PC-9 (cell line): ENCODE results near the gene DSTN. TPM values are rescaled to one million over a fixed set of nuclear protein-coding genes. Genes with fewer than 3 reads are reported as not detected.

Experiments
- BruUV-seq: library from RNA; stranded (reverse); fragments of 400-500 nt; replicated peaks from 2 replicates; lab custom pipeline; 2021; lab: Mats Ljungman, UMichigan
- CTCF ChIA-PET: fragments of 300-600 bp; sonication (Branson Sonifier 250); formaldehyde crosslinking; loops from one replicate; lab custom pipeline; 2022; ENCODE audit warnings: antibody characterized with exemption; lab: Charles Lee
- POLR2A ChIA-PET: fragments of 300-600 bp; sonication (Branson Sonifier 250); formaldehyde crosslinking; loops from one replicate; lab custom pipeline; 2022; ENCODE audit warnings: antibody characterized with exemption; ENCODE audit not compliant: unreplicated experiment; lab: Charles Lee
- DNase-seq, 2 experiments: peaks; one replicate each; pipeline versions ENCODE4 v3.0.0 to v3.0.0-alpha.2; 2015 to 2022; ENCODE audit warnings: mixed read lengths in 1 of 2
- H2AFZ ChIP-seq: fragments of 200-600 bp; sonication (generic); 2 replicates; pipeline ENCODE4 v1.8.1; 2017; ENCODE audit warnings: antibody characterized with exemption
- H3F3A ChIP-seq: fragments of 200-600 bp; sonication (generic); 2 replicates; pipeline ENCODE4 v1.8.1; 2017; ENCODE audit warnings: antibody characterized with exemption, mild to moderate bottlenecking, low read depth; ENCODE audit not compliant: insufficient read depth
- H3K27ac ChIP-seq: fragments of 200-600 bp; sonication (generic); 2 replicates; pipeline ENCODE4 v1.6.1; 2016; ENCODE audit warnings: mixed run types
- H3K27me3 ChIP-seq: fragments of 200-600 bp; sonication (generic); 2 replicates; pipeline ENCODE4 v1.6.1; 2016; ENCODE audit warnings: low read depth, mixed run types; ENCODE audit not compliant: insufficient read depth
- H3K36me3 ChIP-seq: fragments of 200-600 bp; sonication (generic); 2 replicates; pipeline ENCODE4 v1.6.1; 2016; ENCODE audit warnings: low read depth, mixed run types
- H3K4me1 ChIP-seq: fragments of 200-600 bp; sonication (generic); replicated peaks from 2 replicates; pipeline ENCODE4 v1.6.1; 2016; ENCODE audit warnings: mixed run types; ENCODE audit not compliant: insufficient read depth
- H3K4me2 ChIP-seq: fragments of 200-600 bp; sonication (generic); 2 replicates; pipeline ENCODE4 v1.6.1; 2017; ENCODE audit warnings: mixed run types
- H3K4me3 ChIP-seq: fragments of 200-600 bp; sonication (generic); 2 replicates; pipeline ENCODE4 v1.6.1; 2016; ENCODE audit warnings: mixed run types
- H3K79me2 ChIP-seq: fragments of 200-600 bp; sonication (generic); 2 replicates; pipeline ENCODE4 v1.6.1; 2017; ENCODE audit warnings: low read depth, mixed run types
- H3K9me2 ChIP-seq: fragments of 200-600 bp; sonication (generic); 2 replicates; pipeline ENCODE4 v1.8.1; 2017; ENCODE audit warnings: mild to moderate bottlenecking; ENCODE audit not compliant: insufficient read depth
- H3K9me3 ChIP-seq: fragments of 200-600 bp; sonication (generic); 2 replicates; pipeline ENCODE4 v1.8.1; 2016; ENCODE audit warnings: low read depth; ENCODE audit not compliant: insufficient read depth
- H4K20me1 ChIP-seq: fragments of 200-600 bp; sonication (generic); 2 replicates; pipeline ENCODE4 v1.8.1; 2017; ENCODE audit not compliant: insufficient read depth
- EZH2 ChIP-seq: fragments of 200-600 bp; sonication (generic); IDR thresholded peaks from 2 replicates; pipeline ENCODE4 v1.8.0; 2017; ENCODE audit warnings: antibody characterized with exemption, low read depth
- intact Hi-C: fragments of 100-400 bp; cut with micrococcal nuclease; formaldehyde crosslinking; loops from one replicate; pipeline ENCODE4 v1.10.0; 2022; ENCODE audit not compliant: unreplicated experiment
- total RNA-seq: library from RNA; stranded (reverse); gene quantifications from 2 replicates; pipeline ENCODE4 v1.2.3, GENCODE V29; 2021
- TF ChIP-seq, protein P1 (sequence below): fragments of 200-600 bp; sonication (generic); conservative IDR thresholded peaks from 2 replicates; pipeline ENCODE4 v1.6.1; 2017; ENCODE audit warnings: mixed run types, antibody characterized with exemption, mild to moderate bottlenecking, moderate library complexity

Gene DSTN
- total RNA-seq, 1 experiment from 2014 or later: 366 TPM

DNA sequence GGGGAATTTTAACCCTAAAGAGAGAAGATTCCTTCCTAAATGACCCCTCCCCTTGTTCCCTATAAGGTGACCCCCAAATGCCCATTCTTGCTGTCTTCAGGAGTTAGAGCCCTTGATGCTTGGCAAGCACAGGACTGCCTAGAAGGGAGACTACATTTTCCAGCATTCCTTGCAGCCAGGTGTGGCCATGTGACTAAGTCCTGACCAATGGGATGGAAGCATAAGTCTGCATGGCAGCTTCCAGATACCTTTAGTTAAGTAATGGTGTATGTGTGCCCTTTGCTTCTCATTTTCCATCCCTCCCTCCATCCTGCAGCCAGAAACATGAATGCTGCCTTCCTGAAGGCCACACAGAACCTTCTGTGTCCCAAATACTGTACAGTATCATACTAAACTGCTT is 44.2 kb upstream of the DSTN start:
- Histone ChIP-seq H3K9me3 (no peaks in the 10 kb centered on the region), H4K20me1 (no peaks in the 10 kb centered on the region), H3K79me2 (no peaks in the 10 kb centered on the region), H3K4me3 (no peak overlapping the region), H3K27me3 (no peaks in the 10 kb centered on the region), H3K36me3 (no peaks in the 10 kb centered on the region), H3K27ac (no peak overlapping the region), H2AFZ (no peak overlapping the region), H3K4me2 (peak overlapping the region; percentile 27; the same call in 1 of the 2 replicates), H3K9me2 (peaks cover 3% of the 10 kb centered on the region), H3F3A (no peaks in the 10 kb centered on the region; the same call in 1 of the 2 replicates), H3K4me1 (peaks cover 4% of the 10 kb centered on the region; the same call in 1 of the 2 replicates)
- intact Hi-C loops: no loop called here
- ChIA-PET CTCF (no interaction called here), POLR2A (no interaction called here)
- BruUV-seq: no TSS peak
- DNase-seq: peak; percentile 32 to 49
- no peak for TF ChIP-seq EZH2
- TF ChIP-seq, protein P1, sequence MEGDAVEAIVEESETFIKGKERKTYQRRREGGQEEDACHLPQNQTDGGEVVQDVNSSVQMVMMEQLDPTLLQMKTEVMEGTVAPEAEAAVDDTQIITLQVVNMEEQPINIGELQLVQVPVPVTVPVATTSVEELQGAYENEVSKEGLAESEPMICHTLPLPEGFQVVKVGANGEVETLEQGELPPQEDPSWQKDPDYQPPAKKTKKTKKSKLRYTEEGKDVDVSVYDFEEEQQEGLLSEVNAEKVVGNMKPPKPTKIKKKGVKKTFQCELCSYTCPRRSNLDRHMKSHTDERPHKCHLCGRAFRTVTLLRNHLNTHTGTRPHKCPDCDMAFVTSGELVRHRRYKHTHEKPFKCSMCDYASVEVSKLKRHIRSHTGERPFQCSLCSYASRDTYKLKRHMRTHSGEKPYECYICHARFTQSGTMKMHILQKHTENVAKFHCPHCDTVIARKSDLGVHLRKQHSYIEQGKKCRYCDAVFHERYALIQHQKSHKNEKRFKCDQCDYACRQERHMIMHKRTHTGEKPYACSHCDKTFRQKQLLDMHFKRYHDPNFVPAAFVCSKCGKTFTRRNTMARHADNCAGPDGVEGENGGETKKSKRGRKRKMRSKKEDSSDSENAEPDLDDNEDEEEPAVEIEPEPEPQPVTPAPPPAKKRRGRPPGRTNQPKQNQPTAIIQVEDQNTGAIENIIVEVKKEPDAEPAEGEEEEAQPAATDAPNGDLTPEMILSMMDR: no peak

DNA sequence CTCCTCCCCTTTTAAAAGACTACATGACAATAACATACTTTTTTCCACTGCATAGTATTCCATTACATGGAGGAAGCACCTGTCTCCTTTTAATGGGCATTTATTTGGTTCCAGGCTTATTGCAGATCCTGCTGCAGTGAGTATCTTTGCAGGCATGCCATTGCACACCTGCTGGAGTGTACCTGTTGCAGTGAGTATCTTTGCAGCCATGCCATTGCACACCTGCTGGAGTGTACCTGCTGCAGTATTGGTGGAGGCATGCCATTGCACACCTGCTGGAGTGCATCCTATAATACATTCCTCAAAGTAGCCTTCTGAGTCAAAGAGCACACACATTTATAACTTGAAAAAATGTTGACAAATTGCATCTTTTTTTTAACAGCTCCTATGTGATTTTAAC is 40.3 kb upstream of the DSTN start:
- no peak overlapping the region for H3K4me3 ChIP-seq
- peaks cover 16% of the 10 kb centered on the region for H3K4me1 ChIP-seq
- no peak overlapping the region for H2AFZ ChIP-seq
- H3F3A ChIP-seq: no peaks in the 10 kb centered on the region; the same call in 1 of the 2 replicates
- H3K9me3 ChIP-seq: no peaks in the 10 kb centered on the region
- H3K27me3 ChIP-seq: no peaks in the 10 kb centered on the region
- H3K27ac ChIP-seq: no peak overlapping the region
- no peaks in the 10 kb centered on the region for H4K20me1 ChIP-seq
- H3K79me2 ChIP-seq: no peaks in the 10 kb centered on the region
- peaks cover 3% of the 10 kb centered on the region; the same call in 1 of the 2 replicates for H3K9me2 ChIP-seq
- intact Hi-C loops: no loop called here
- BruUV-seq: no TSS peak
- TF ChIP-seq, protein P1: no peak
- no peak for TF ChIP-seq EZH2
- no peaks in the 10 kb centered on the region for H3K36me3 ChIP-seq
- CTCF ChIA-PET: no interaction called here
- POLR2A ChIA-PET: no interaction called here
- no peak for DNase-seq
- no peak overlapping the region for H3K4me2 ChIP-seq

DNA sequence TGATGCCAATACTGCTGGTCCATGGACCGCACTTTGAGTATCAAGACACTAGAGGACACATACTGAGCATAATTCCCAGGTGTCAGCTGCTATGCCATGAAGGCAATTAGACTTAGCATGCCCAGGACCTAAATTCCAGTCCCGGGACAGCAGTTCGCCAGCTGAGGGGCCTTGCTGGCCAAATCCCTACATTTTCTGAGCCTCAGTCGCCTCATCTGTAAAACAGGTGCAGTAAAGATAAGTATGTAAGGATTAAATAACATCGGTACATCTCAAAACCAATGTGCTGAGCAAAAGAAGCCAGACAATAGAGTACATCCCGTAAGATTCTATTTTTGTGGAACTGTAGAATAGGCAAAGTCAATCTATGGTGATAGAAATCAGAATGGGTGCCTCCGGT is 39.7 kb upstream of the DSTN start:
- peaks cover 3% of the 10 kb centered on the region; the same call in 1 of the 2 replicates for H3K9me2 ChIP-seq
- no peaks in the 10 kb centered on the region for H3K79me2 ChIP-seq
- no peak for TF ChIP-seq EZH2
- TF ChIP-seq, protein P1: no peak
- no peak overlapping the region for H3K27ac ChIP-seq
- CTCF ChIA-PET: no interaction called here
- no peak overlapping the region for H2AFZ ChIP-seq
- peak overlapping the region; percentile 66; the same call in 1 of the 2 replicates for H3K4me3 ChIP-seq
- H3K36me3 ChIP-seq: no peaks in the 10 kb centered on the region
- H3K4me1 ChIP-seq: peaks cover 16% of the 10 kb centered on the region
- DNase-seq: no peak
- H3K4me2 ChIP-seq: peak overlapping the region; percentile 83
- intact Hi-C loops: no loop called here
- H4K20me1 ChIP-seq: no peaks in the 10 kb centered on the region
- no TSS peak for BruUV-seq
- POLR2A ChIA-PET: interaction anchor here (0.5 to 0.6 kb wide), 2 partner anchors 52 to 152 kb away, joined by 3 to 4 read pairs; partner anchors contain the start of gene RRBP1
- H3F3A ChIP-seq: no peaks in the 10 kb centered on the region; the same call in 1 of the 2 replicates
- no peaks in the 10 kb centered on the region for H3K9me3 ChIP-seq
- H3K27me3 ChIP-seq: no peaks in the 10 kb centered on the region
